Measurements from ENCODE around the gene CNOT10. TPM values are rescaled to one million over a fixed set of nuclear protein-coding genes. Genes with fewer than 3 reads are reported as not detected.

Gene CNOT10
- total RNA-seq, 2 donors from 2014 or later = 11.2 to 13.8 TPM

DNA sequence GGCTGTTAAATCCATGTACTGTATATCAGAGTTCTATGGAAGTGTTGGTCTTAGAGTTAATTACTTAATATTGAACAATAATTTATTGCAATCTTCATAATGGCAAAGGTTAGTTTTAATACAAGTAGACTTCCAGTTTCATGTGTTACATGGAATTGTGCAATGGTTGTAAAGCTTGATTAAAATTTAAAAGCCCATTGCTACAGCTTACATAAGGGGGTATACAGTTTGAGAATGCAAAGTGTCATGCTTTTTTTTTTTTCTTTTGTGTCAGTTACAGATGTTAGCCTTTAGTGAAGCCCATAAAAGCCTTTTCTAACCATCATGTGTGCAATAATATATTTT, 22.0 kb downstream of the CNOT10 start:
- Histone ChIP-seq H3K9me3 (no peaks in the 10 kb centered on the region), H3K36me3 (peaks cover 13% of the 10 kb centered on the region), H3K4me1 (no peaks in the 10 kb centered on the region), H3K27ac (no peak overlapping the region), H3K27me3 (no peaks in the 10 kb centered on the region), H3K4me3 (no peak overlapping the region)
- no peak for DNase-seq (ENCODE audit: low spot score)
- TF ChIP-seq, protein P1, sequence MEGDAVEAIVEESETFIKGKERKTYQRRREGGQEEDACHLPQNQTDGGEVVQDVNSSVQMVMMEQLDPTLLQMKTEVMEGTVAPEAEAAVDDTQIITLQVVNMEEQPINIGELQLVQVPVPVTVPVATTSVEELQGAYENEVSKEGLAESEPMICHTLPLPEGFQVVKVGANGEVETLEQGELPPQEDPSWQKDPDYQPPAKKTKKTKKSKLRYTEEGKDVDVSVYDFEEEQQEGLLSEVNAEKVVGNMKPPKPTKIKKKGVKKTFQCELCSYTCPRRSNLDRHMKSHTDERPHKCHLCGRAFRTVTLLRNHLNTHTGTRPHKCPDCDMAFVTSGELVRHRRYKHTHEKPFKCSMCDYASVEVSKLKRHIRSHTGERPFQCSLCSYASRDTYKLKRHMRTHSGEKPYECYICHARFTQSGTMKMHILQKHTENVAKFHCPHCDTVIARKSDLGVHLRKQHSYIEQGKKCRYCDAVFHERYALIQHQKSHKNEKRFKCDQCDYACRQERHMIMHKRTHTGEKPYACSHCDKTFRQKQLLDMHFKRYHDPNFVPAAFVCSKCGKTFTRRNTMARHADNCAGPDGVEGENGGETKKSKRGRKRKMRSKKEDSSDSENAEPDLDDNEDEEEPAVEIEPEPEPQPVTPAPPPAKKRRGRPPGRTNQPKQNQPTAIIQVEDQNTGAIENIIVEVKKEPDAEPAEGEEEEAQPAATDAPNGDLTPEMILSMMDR (IDR thresholded peaks at IDR 0.05) = no peak

DNA sequence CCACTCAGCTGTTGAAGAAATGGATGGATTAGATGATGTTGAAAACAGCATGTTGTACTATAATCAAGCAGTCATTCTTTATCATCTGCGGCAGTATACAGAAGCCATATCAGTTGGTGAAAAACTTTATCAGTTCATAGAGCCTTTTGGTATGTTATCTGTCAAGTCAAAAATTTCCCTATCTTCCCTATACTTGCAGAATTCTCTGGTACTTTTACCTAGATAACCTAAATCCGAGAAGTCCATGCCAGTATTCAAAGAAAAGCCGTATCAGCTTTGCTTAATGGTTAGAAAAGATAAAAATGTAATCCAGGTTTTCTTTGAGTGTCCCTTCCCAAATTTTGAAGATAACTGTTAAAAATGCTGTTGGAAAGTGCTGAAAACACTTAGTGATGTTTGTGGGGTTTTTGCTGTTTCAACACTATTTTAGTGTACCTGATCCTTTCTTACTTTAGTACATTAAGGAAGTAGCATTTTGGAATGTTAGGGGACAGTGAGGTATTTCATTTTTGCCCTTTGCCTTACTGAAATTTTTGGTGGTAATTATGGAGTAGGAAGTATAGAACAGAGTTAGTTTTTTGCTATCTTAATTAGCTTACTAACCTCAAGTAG, 23.8 kb downstream of the CNOT10 start:
- Histone ChIP-seq H3K9me3 (no peaks in the 10 kb centered on the region), H3K27me3 (no peaks in the 10 kb centered on the region), H3K4me3 (no peak overlapping the region), H3K27ac (no peak overlapping the region), H3K4me1 (no peaks in the 10 kb centered on the region), H3K36me3 (peaks cover 20% of the 10 kb centered on the region)
- TF ChIP-seq, protein P1 (IDR thresholded peaks at IDR 0.05) = no peak
- DNase-seq (ENCODE audit: low spot score) = no peak

DNA sequence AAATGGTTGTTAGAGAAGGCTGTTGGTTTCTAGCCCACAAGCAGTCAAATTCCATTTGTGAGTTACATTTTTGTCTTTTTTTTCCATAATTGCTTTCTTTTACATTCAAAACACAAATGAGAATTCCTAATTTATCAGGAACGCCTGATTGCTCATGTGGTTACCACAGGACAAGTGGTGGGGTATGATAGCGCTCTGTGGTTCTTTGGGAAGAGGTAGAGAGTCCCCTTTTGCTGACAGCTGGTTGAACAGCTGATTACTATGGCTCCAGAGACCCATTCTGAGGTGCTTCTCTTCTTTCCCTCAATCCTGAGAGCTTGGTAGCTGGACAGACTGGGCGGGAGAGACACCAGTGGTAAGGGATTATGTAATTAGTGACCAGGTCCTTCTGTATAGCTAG, 24.4 kb downstream of the CNOT10 start:
- DNase-seq (ENCODE audit: low spot score) = no peak
- Histone ChIP-seq H3K36me3 (peaks cover 20% of the 10 kb centered on the region), H3K9me3 (no peaks in the 10 kb centered on the region), H3K4me1 (no peaks in the 10 kb centered on the region), H3K27ac (no peak overlapping the region), H3K27me3 (no peaks in the 10 kb centered on the region), H3K4me3 (no peak overlapping the region)
- TF ChIP-seq, protein P1 (IDR thresholded peaks at IDR 0.05) = no peak

DNA sequence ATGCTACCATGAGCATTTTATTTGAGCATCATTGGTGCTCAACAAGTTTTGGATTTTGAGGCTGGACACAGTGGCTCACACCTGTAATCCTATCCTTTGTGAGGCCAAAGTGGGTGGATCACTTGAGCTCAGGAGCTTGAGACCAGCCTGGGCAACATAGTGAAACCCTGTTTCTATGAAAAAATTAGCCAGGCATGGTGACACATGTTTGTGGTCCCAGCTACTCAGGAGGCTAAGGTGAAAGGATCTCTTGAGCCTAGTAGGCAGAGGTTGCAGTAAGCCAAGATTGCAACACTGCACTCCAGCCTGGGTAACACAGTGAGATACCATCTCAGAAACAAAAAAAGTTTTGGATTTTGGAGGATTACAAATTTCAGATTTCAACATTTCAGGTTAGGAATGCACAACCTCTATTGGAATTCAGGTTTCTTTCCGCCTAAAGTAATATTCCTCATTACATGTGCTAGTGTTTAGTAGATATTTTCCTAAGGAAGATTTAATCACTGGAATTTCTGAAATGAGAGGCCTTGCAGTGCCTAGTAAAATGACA, 27.6 kb downstream of the CNOT10 start:
- no peaks in the 10 kb centered on the region for H3K4me1 ChIP-seq
- peaks cover 40% of the 10 kb centered on the region for H3K36me3 ChIP-seq
- no peaks in the 10 kb centered on the region for H3K27me3 ChIP-seq
- DNase-seq (ENCODE audit: low spot score) = no peak
- H3K27ac ChIP-seq = no peak overlapping the region
- TF ChIP-seq, protein P1 (IDR thresholded peaks at IDR 0.05) = no peak
- no peak overlapping the region for H3K4me3 ChIP-seq
- no peaks in the 10 kb centered on the region for H3K9me3 ChIP-seq

DNA sequence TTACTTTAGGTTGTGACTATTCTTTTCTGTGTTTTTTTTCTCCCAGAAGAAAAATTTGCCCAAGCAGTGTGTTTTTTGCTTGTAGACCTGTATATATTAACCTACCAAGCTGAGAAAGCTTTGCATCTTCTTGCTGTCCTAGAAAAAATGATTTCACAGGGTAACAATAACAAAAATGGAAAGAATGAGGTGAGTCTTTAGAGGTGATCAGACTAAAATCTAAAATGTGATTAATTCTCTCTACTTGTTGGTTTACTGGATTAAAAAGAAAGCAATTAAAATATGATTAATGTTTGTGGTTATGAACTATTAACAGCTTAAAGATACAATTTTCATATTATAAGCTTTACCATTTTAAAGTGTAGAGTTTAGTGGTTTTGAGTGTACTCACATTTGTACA, 28.2 kb downstream of the CNOT10 start:
- Histone ChIP-seq H3K4me3 (no peak overlapping the region), H3K4me1 (no peaks in the 10 kb centered on the region), H3K36me3 (peaks cover 41% of the 10 kb centered on the region), H3K27me3 (no peaks in the 10 kb centered on the region), H3K9me3 (no peaks in the 10 kb centered on the region), H3K27ac (no peak overlapping the region)
- TF ChIP-seq, protein P1 (IDR thresholded peaks at IDR 0.05) = no peak
- DNase-seq (ENCODE audit: low spot score) = no peak

DNA sequence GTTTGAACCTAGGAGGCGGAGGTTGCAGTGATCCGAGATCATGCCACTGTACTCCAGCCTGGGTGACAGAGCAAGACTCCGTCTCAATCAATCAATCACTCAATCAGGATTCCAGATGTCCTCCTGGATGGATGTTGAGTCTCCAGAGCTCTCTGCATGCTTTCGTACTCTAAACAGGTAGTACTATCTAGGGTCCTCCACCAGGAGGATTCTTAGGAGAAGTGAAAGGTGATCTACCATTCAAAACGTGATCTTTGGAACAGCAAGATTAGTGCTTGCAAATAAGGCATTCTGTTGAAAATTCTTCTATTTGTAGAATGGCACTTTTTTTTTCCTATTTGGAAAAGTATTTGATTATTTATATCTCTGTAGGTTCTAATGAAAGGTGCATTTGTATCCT, 34.3 kb downstream of the CNOT10 start:
- Histone ChIP-seq H3K27ac (no peak overlapping the region), H3K4me1 (no peaks in the 10 kb centered on the region), H3K4me3 (no peak overlapping the region), H3K27me3 (no peaks in the 10 kb centered on the region), H3K9me3 (no peaks in the 10 kb centered on the region), H3K36me3 (peaks cover 37% of the 10 kb centered on the region)
- DNase-seq (ENCODE audit: low spot score) = no peak
- TF ChIP-seq, protein P1 (IDR thresholded peaks at IDR 0.05) = no peak
